GM23248 (cell line): ENCODE measurements around the gene MCU.

Source experiments
- EZH2 ChIP-seq: fragments of 200-600 bp; sonication (generic); IDR thresholded peaks from 2 replicates; pipeline ENCODE4 v1.6.1; 2018; ENCODE audit warnings: antibody characterized with exemption, mild to moderate bottlenecking; ENCODE audit not compliant: insufficient read depth, poor library complexity, severe bottlenecking
- EZH2phosphoT487 ChIP-seq: fragments of 200-600 bp; sonication (generic); IDR thresholded peaks from 2 replicates; pipeline ENCODE4 v1.6.1; 2018; ENCODE audit warnings: antibody characterized with exemption, moderate library complexity, mild to moderate bottlenecking, low read depth; ENCODE audit not compliant: insufficient read depth

GRCh38 chr10:72764151-72764550 is 72.2 kb downstream of the MCU start:
- no peak for TF ChIP-seq EZH2
- TF ChIP-seq EZH2phosphoT487: peak; percentile 98
